ENCODE results near the gene SPTLC2.
A peak's percentile ranks its signal among the peaks of the same experiment; 100 is the strongest.
"Not testable (repeated sequence)": the region's sequence is repeated elsewhere in the genome, so short reads cannot be mapped to it uniquely, and the experiment has no call there.

Gene SPTLC2

GRCh38 chr14:77622366-77622961 is 6.0 kb upstream of the SPTLC2 start:
- DNase-seq = no peak

DNA sequence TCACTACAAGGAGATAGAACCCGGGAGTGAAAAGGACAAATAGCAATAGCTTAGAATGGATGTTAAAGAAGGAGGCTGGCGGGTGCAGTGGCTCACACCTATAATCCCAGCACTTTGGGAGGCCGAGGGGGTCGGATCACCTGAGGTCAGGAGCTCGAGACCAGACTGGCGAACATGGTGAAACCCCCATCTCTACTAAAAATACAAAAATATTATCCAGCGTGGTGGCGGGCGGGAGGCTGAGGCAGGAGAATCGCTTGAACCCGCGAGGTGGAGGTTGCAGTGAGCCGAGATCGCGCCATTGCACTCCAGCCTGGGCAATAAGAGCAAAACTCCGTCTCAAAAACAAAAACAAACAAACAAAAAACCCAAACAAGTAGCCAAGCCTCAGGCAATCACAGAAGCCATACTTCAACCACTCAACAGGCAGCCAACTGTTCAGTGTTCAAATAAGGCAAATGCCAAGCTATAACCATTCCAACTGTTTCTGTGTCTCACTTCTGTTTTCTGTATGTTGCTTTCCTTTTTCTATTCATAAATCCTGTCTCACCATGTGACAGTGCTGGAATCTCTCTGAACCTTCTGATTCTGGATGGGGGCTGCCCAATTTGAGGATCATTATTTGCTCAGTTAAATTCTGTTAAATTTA is 3.9 kb upstream of the SPTLC2 start:
- no peak for DNase-seq

DNA sequence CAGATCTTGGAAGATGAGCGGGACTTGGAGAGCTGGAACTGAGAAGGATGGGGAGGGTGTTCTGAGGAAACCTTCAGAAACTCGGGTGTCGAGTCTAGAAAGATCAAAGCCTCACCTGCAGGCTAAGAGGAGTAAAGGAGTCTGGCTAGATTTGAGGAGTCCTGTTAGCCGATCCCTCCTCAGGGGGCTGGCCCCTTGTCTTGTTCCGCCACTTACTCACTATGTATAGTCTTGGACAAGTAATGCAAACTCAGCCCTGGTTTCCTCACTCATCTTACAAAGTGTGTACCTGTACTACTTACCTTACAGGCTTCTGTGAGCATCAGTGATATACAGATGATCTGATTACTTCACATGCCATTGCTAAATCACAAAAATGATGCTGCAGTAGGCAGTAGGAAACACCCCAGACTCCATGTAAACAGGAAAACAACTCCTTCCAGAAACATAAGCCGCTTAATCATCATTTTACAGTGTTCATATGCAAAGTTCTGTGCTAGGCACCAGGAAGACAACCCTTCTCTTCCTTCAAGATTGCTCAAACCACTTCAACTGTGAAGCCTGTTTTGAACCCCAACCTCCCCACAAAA is 2.0 kb upstream of the SPTLC2 start:
- DNase-seq = no peak

DNA sequence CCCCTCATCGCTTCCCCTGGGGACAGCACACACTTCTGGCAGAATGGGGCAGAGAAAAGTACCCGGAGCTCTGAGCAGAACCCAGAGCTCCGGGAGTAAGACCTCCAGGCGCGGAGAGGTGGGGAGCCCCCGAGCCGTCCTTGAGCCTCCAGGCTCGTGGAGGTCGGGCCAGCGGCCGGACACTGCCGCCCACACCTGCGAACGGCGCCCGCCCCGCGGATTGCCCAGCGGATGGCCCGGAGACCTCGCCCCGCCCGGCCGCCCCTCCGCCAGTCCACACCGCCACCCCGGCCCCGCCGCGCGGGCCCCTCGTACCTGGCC is 344 bp downstream of the SPTLC2 start:
- no peak for DNase-seq

DNA sequence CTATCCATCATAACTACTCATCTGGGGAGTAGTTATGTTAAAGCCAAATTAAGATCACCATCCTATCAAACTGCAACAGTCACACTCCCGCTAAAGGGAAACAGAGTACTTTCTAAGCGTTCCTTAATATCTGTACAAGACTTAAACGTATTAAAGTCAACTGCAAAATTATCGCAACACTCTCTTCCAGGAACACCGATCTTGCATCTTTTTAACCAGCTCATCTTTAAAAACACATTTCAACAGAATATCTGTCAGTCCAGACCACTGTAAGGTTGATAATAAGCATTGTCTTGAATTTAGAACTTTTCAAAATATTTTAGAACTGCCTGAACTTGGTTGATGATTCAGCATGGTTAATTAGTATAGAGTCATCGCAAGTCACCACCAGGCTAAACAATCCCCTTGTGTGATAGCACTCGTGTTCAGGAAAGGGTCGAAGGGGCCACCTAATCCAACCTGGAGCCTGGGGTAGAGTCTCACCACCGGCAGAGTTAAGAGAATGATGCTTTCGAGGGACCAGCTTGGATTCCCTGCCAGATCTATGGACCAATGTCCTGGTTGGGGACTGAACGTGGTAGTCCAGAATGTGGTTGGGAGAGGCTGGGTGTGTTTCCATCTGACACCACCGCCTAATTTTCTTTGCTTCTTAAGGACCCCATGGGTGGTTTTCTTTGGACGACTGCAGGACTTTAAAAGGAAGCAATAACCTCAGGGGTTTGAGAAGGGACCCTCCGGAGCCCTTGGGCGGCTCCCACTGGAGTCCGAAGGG is 890 bp downstream of the SPTLC2 start:
- peak; percentile 7 to 24 for DNase-seq

- no peak for DNase-seq
Observed at GRCh38 chr14:77613201-77613600, 3.2 kb downstream of the SPTLC2 start.

DNA sequence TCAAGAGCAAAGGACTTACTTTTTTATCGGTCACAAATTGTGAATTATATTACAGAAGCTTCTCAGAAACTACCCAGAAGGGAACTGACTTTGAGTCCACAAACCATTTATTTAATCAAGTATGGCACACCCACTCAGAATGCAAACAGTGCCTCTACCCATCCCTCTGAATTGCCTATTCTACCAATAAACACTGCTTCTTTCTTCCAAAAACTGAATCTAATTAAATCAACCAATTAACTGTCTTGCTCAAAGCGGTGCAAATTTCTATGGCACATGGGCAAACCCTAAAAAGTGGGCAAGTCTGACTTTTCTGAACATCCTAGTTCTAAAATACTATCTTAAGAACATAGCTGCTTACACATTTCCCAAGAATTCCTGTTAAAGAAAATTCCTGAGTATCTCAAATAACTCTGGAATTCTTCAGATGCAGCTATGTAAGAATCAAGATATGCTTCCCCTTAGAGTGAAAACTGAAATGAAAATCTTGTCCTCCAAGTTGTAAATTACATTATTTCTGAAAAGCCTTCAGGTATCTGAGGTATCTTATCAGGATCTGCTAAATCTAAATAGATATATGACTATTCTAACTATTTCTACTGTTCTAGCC is 4.3 kb downstream of the SPTLC2 start:
- DNase-seq = no peak

DNA sequence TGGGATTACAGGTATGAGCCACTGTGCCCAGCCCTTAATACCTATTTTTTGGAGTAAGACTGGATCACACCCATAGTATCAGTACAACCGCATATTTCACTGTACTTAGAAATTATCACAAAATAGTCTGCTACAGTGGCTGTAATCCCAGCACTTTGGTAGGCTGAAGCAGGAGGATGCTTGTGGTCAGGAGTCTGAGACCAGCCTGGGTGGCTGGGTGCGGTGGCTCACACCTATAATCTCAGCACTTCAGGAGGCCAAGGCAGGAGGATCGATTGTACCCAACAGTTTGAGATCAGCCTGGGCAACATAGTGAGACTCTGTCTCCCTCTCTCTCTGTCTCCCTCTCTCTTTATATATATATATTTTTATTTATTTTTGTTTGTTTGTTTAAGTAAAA is 5.9 kb downstream of the SPTLC2 start:
- no peak for DNase-seq

GRCh38 chr14:77609922-77610321 is 6.5 kb downstream of the SPTLC2 start:
- no peak for DNase-seq

DNA sequence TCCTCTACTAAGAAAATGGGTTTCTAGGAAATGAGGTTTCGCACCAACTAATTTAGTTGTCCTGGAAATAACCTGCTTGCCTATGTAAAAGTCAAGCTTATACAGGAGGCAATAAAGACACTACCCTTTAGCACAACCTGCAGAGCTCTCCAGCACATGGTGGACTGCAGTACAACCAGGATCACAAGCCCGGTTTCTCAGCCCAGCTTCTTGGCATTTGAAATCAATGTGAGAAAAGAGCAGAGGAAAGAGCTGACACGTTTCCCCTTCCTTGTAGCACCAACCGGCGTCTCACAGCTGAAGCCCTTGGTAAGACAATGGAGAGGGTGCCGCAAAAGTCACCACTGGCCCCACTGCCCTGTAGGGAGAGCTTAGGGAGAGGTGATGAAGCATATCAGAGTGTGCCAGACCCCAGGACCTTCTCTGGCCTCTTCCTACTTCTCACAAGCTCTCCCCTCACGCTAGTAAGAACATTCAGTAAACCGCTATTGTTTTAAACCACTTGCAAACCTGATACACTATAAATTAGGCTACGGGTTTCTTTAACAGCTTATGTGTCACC is 8.6 kb downstream of the SPTLC2 start:
- DNase-seq = no peak

DNA sequence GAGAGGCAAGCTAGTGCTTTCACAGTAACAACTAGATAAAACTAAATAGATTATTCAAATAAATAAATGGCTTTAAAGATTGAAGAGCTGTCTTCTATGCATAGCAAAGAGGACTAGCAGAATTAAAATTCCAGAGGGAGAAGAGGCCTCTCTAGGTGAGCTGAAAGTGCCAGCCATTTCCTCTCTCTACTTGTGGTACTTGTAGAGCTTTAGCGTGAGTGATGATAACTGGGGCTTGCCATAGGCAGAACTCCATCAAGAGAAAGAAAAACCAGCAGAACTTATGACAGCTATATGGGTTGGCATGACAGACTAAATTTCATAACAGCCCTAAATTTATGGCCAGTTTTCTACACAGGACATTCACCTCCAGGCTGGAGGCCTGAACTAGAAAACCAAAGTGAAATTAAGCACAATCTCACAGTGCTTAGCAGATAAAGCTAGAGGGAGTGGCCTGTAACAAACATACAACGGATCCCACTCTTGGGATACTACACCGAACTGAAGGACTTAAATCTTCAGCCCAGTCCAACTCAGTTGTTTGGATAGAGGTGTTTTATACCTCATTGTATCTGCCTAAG is 11.0 kb downstream of the SPTLC2 start:
- no peak for DNase-seq

- DNase-seq = no peak
Observed at GRCh38 chr14:77603654-77604255, 12.7 kb downstream of the SPTLC2 start.

DNA sequence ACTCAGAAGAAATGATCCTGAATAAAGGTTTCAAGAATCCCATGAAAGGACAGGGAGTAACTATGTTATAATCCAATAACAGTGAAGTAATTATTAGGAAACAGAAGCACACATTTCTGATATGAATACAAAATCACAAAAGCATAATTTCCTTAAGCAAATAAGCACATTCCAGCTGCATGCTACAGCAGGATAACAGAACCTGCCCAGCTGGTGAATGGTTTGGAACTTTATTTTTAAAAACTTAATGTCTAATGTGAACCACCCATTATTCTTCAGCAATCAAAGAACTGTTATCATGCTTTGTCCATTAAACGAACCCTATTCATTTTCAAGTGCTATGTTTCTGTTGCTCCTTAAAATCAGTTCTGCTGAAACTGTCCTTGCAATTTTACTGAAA is 13.4 kb downstream of the SPTLC2 start:
- no peak for DNase-seq

DNA sequence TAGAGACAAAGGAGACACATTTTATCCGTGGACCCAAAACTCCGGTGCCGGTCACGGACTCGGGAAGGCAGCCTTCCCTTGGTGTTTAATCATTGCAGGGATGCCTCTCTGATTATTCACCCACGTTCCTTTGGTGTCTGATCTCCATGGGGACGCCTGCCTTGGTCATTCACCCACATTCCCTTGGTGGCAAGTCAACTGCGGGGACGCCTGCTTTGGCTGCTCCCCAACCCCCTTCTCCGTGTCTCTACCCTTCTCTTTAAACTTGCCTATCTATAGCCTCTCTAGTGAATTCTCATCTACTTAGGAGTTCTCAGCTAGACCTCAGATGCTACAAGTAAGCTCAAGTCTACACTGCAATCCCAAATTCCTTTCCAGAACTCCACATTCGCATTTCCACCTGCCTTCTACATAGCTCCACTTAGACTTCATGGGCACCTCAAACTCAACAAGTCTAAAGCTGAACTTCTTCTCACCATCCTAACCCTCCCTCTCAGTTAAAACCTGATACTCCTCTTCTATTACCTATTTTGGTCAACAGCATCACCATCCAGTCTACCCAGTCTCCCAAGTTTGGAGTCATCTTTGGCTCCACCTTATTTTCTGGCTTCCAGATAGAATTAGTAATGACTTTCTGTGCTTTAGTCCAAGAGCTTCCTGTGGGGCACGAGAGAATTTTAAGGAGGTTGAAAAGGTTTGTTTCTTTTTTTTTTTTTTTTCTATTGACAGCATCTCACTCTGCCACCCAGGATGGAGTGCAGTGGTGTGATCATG is 14.4 kb downstream of the SPTLC2 start:
- no peak for DNase-seq

- DNase-seq = no peak
Observed at GRCh38 chr14:77599889-77600288, 16.5 kb downstream of the SPTLC2 start.

DNA sequence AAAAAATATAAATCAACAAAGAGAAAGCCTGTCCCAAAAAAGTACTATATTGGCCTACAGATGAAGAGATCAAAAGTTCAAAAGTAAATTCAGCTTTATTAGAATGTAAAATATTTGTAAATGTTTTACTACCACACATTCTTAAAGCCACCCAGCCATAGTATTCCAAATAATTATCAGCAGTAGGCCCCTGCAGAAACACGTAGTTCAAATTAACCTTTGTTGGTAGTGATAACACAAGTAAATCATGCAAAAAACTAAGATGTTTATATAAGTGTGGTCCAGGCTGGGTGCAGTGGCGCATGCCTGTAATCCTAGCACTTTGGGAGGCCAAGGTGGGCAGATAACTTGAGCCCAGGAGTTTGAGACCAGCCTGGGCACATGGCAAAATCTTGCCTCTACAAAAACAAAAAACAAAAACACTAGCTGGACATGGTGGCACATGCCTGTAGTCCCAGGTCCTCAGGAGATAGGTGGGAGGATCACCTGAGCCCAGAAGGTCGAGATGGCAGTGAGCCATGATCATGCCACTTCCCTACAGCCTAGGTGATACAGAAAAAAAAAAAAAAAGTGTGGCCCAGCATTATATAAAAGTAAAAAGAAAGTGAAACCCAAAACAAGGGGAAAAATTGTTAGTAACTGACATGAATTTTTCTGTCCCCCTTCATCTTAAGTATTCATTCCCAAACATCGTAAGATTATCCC is 17.9 kb downstream of the SPTLC2 start:
- peak in 1 of 2 donors; percentile 21 for DNase-seq

GRCh38 chr14:77593501-77593961 is 22.9 kb downstream of the SPTLC2 start:
- no peak for DNase-seq

GRCh38 chr14:77590845-77591485 is 25.5 kb downstream of the SPTLC2 start:
- DNase-seq = no peak

DNA sequence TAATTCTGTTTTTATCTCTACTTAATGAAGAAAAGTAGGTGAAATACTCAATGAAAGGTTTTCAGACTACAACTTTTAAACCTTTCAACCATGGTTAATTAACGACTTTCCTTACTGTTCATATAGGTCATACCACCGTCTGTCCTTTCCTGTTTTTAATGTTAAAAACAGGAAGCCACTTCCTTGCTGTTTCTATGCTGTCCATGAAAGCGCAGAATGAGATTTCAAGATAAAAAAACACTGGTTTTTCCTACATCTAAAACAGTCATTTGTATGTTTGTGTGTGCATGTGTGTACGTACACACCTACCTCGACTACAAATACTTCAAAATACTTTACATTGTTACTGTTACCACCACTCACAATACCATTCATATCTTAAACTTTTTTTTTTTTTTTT is 27.3 kb downstream of the SPTLC2 start:
- DNase-seq = no peak

DNA sequence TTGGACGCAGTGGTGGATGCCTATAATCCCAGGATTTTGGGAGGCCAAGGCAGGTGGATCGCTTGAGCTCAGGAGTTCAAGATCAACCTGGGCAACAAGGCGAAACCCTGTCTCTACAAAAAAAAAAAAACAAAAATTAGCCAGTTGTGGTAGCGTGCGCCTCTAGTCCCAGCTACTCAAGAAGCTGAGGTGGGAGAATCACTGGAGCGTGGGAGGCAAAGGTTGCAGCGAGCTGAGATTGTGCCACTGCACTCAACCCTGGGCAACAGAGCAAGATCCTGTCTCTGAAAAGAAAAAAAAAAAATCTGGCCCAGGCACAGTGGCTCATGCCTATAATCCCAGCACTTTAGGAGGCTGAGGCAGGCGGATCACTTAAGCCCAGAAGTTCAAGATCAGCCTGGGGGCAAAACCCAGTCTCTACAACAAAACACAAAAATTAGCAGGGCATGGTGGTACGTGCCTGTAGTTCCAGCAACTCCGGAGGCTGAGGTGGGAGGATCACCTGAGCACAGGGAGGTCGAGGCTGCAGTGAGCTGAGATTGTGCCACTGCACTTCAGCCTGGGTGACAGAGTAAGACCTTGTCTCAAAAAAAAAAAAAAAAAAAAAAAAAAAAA is 27.9 kb downstream of the SPTLC2 start:
- DNase-seq = not testable (repeated sequence)

All from activated CD4-positive, alpha-beta T cell treated with anti-CD3 and anti-CD28 coated beads for 4 hours (primary cell).